ENCODE results near the gene SHLD3.
A peak's percentile ranks its signal among the peaks of the same experiment; 100 is the strongest.
"Not testable (repeated sequence)": the region's sequence is repeated elsewhere in the genome, so short reads cannot be mapped to it uniquely, and the experiment has no call there.

SHLD3 gene

DNA sequence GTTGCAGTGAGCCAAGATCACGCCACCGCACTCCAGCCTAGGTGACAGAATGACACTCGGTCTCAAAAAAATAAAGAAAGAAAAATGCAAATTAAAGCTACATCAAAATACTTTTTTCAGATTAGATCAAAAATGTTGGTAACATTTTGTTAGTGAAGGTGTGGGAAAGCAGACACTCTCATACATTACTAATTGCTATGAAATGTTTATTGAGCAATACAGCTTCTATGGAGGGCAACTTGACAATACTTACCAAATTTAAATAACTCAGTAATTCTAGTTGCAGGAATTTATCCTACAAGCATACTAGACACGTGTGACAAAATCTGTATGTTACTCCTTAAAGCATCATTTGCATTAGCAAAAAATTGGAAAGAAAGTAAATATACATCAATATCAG, 4.8 kb upstream of the SHLD3 start:
- in situ Hi-C loops (cut with MboI; ENCODE audit: low pct_unique_long_range_greater_than_20kb, low sequenced_read_pairs, unreplicated experiment) = no loop called here
- TF ChIP-seq, protein P1, sequence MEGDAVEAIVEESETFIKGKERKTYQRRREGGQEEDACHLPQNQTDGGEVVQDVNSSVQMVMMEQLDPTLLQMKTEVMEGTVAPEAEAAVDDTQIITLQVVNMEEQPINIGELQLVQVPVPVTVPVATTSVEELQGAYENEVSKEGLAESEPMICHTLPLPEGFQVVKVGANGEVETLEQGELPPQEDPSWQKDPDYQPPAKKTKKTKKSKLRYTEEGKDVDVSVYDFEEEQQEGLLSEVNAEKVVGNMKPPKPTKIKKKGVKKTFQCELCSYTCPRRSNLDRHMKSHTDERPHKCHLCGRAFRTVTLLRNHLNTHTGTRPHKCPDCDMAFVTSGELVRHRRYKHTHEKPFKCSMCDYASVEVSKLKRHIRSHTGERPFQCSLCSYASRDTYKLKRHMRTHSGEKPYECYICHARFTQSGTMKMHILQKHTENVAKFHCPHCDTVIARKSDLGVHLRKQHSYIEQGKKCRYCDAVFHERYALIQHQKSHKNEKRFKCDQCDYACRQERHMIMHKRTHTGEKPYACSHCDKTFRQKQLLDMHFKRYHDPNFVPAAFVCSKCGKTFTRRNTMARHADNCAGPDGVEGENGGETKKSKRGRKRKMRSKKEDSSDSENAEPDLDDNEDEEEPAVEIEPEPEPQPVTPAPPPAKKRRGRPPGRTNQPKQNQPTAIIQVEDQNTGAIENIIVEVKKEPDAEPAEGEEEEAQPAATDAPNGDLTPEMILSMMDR (IDR thresholded peaks at IDR 0.05; ENCODE audit: extremely low read depth, insufficient read depth, missing control alignments) = no peak
- no peak for DNase-seq (ENCODE audit: low spot score)

DNA sequence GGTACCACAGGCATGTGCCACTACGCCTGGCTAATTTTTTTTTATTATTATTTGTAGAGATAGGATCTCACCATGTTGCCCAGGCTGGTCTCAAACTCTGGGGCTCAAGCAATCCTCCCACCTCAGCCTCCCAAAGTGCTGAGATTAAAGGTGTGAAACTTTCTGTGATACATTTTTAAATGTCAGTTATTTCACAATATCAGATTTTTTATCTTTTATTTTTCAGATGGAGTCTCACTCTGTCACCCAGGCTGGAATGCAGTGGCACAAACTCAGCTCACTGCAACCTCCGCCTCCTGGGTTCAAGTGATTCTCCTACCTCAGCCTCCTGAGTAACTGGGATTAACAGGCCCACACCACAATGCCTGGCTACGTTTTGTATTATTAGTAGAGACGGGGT, 2.9 kb upstream of the SHLD3 start:
- DNase-seq (ENCODE audit: low spot score); in situ Hi-C loops (cut with MboI; ENCODE audit: low pct_unique_long_range_greater_than_20kb, low sequenced_read_pairs, unreplicated experiment): not testable (repeated sequence)

DNA sequence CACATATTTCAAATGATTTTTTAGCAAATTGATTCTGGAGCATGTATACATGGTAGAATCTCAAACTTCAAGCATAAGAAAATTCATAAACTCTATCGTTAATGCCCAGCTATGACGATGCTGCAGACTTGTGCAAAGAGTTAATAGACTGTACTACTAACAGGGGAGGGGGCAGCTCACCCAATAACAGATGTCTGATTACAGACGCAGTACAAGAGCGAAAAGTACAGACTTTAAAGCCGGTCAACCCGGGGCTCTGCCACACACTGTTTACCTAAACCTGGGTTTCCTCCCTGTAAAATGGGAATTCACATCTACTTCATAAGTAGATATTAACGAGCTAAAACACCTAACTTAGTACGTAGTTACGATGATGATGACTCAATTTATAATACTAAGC, 1.3 kb upstream of the SHLD3 start:
- TF ChIP-seq, protein P1 (IDR thresholded peaks at IDR 0.05; ENCODE audit: extremely low read depth, insufficient read depth, missing control alignments) = no peak
- in situ Hi-C loops (cut with MboI; ENCODE audit: low pct_unique_long_range_greater_than_20kb, low sequenced_read_pairs, unreplicated experiment) = no loop called here
- DNase-seq (ENCODE audit: low spot score) = no peak

DNA sequence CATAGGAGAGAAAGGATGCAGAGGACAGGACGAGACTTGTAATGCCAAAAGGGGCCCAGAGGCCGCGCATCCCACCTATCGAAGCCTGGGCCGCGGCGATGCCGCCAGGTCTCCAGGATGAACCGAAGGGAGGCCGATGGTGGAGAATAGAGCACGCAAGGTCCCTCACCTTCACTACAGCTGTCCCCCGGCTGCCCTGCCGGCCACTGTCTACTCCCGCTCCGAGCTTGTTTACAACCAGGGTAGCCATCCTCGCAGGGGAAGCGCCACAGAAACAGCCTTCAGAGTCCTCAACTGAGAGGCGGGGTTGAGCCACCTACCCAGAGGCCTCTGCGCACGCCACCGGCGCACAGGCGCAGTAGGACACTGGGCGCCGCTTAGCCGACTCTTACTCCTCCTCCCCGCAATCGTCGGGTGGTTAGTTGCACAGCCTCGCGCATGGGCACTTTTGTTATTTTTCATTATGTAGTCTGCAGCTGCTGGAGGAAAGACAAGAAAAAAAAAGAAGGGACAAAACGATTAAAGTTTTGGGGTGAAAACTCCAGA, 729 bp upstream of the SHLD3 start, which contains the start of gene TRIM23:
Gene TRIM23, minus strand, starts transcription at position 309 of the 546 bp plus-strand sequence. Its CDS starts 59 bp downstream, at position 250.
- in situ Hi-C loops (cut with MboI; ENCODE audit: low pct_unique_long_range_greater_than_20kb, low sequenced_read_pairs, unreplicated experiment) = no loop called here
- peak; percentile 85 for DNase-seq (ENCODE audit: low spot score)
- TF ChIP-seq, protein P1 (IDR thresholded peaks at IDR 0.05; ENCODE audit: extremely low read depth, insufficient read depth, missing control alignments) = no peak

DNA sequence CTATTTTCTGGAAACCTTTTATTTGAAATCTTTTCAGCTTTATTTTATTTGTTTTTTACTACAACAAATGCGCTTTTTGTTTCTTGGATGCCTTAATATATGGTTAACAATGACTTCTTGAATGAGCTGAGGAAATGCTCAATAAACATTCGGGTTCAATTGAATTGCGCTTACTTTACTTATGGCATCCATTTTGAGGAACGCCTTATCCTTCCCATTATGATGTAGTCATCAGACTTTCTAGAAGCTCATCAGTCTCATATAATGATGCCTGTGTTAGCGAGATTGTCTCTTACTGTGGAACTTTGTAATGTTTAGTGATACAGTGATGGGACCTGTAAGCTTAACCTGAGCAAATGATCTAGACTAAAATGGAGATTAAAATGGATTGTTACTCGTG, 916 bp downstream of the SHLD3 start:
- TF ChIP-seq, protein P1 (IDR thresholded peaks at IDR 0.05; ENCODE audit: extremely low read depth, insufficient read depth, missing control alignments) = no peak
- no peak for DNase-seq (ENCODE audit: low spot score)
- in situ Hi-C loops (cut with MboI; ENCODE audit: low pct_unique_long_range_greater_than_20kb, low sequenced_read_pairs, unreplicated experiment) = no loop called here

DNA sequence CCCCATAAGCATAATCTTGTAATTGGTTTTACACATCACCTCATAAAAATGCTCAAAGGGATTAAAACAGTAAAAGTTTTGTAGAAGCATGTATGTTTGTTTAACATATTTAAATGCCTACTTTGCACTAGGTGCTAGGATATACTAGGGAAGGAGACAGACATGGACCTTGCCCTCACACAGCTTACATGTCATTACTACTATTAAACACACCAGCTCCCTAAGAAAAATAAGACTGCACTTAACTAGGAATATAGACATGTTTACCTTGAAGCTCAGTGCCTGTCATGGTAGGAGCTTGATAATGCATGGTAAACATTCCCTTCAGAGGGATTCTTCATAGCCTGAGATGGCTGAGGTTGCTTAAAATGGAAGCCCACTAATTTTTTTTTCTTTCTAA, 6.2 kb downstream of the SHLD3 start:
- TF ChIP-seq, protein P1 (IDR thresholded peaks at IDR 0.05; ENCODE audit: extremely low read depth, insufficient read depth, missing control alignments) = no peak
- no peak for DNase-seq (ENCODE audit: low spot score)
- in situ Hi-C loops (cut with MboI; ENCODE audit: low pct_unique_long_range_greater_than_20kb, low sequenced_read_pairs, unreplicated experiment) = no loop called here

DNA sequence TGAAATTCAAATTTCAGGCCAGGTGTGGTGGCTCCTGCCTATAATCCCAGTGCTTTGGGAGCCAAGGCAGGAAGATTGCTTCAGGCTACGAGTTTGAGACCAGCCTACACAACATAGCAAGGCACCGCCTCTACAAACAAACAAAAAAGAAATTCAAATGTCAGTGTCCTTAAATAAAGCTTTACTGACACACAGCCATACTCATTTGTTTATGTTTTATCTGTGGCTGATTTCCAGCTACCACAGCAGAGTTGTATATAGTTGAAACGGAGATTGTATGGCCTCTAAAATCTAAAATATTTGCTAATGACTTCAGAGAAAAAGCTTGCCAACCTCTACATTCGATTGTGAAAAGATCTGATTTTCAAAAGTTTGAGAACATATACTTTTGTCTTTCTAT, 15.4 kb downstream of the SHLD3 start:
- DNase-seq (ENCODE audit: low spot score) = no peak
- in situ Hi-C loops (cut with MboI; ENCODE audit: low pct_unique_long_range_greater_than_20kb, low sequenced_read_pairs, unreplicated experiment) = no loop called here
- TF ChIP-seq, protein P1 (IDR thresholded peaks at IDR 0.05; ENCODE audit: extremely low read depth, insufficient read depth, missing control alignments) = no peak
